H1 (cell line): Measurements from ENCODE around the gene SPARC. TPM values are rescaled to one million over a fixed set of nuclear protein-coding genes. Genes with fewer than 3 reads are reported as not detected.

Experiments
- CTCF ChIA-PET: fragments of 300-600 bp; sonication (Branson Sonifier 250); formaldehyde crosslinking; loops from one replicate; lab custom pipeline; 2021; ENCODE audit not compliant: partially characterized antibody; lab: Charles Lee
- POLR2A ChIA-PET: fragments of 300-600 bp; sonication (Branson Sonifier 250); formaldehyde crosslinking; loops from one replicate; lab custom pipeline; 2021; ENCODE audit warnings: inconsistent platforms; ENCODE audit not compliant: partially characterized antibody; lab: Charles Lee
- DNase-seq, 2 experiments: peaks; one replicate each; pipeline versions ENCODE4 v3.0.0 to v3.0.0-alpha.2; 2010 to 2022; ENCODE audit warnings: low spot score in 2 of 2, low read depth in 1 of 2, mixed read lengths in 1 of 2
- FAIRE-seq: peaks from 2 replicates; lab custom pipeline; 2011; peaks lifted over from hg19 to GRCh38; lab: Jason Lieb, UNC
- H2AFZ ChIP-seq: 2 replicates; pipeline ENCODE4 v1.8.1; 2012; ENCODE audit warnings: low read length, inconsistent platforms
- H2AK5ac ChIP-seq: 2 replicates; pipeline ENCODE4 v1.6.1; 2013; ENCODE audit warnings: low read depth, low read length
- H2BK120ac ChIP-seq: replicated peaks from 2 replicates; pipeline ENCODE3; 2013; ENCODE audit warnings: low read depth, low read length, inconsistent platforms
- H2BK12ac ChIP-seq: 2 replicates; pipeline ENCODE4 v1.6.1; 2013; ENCODE audit warnings: low read depth, low read length
- H2BK15ac ChIP-seq: 2 replicates; pipeline ENCODE4 v1.6.1; 2013; ENCODE audit warnings: low read length
- H2BK20ac ChIP-seq: 2 replicates; pipeline ENCODE4 v1.6.1; 2013; ENCODE audit warnings: low read length
- H2BK5ac ChIP-seq: 2 replicates; pipeline ENCODE4 v1.6.1; 2013; ENCODE audit warnings: low read depth, low read length
- H3K14ac ChIP-seq: 2 replicates; pipeline ENCODE4 v1.6.1; 2013; ENCODE audit warnings: inconsistent platforms; ENCODE audit not compliant: insufficient read length
- H3K18ac ChIP-seq: 2 replicates; pipeline ENCODE4 v1.6.1; 2013; ENCODE audit warnings: low read length; ENCODE audit errors: extremely low read depth
- H3K23ac ChIP-seq: 2 replicates; pipeline ENCODE4 v1.6.1; 2013; ENCODE audit warnings: inconsistent platforms; ENCODE audit not compliant: insufficient read length
- H3K23me2 ChIP-seq: 2 replicates; pipeline ENCODE4 v1.6.1; 2013; ENCODE audit warnings: low read depth, low read length
- H3K27ac ChIP-seq: 2 replicates; pipeline ENCODE4 v1.6.1; 2011; ENCODE audit warnings: low read depth, low read length, inconsistent platforms
- H3K27me3 ChIP-seq, 4 experiments: replicated peaks in 1 of 4; 1 replicate in 1 of 4; 2 replicates in 3 of 4; pipeline versions ENCODE4 v1.6.1 to v1.8.1; 2011 to 2013; ENCODE audit warnings: low read length in 3 of 4, mild to moderate bottlenecking in 3 of 4, inconsistent platforms in 2 of 4, mixed read lengths in 2 of 4, moderate library complexity in 1 of 4; ENCODE audit not compliant: control insufficient read depth in 3 of 4, insufficient read depth in 3 of 4; ENCODE audit errors: extremely low read depth in 1 of 4
- H3K36me3 ChIP-seq, 4 experiments: 2 replicates each; pipeline versions ENCODE4 v1.6.1 to v1.8.1; 2011 to 2013; ENCODE audit warnings: mild to moderate bottlenecking in 4 of 4, low read length in 3 of 4, moderate library complexity in 2 of 4, control low read depth in 1 of 4, inconsistent platforms in 1 of 4; ENCODE audit not compliant: insufficient read depth in 4 of 4, control insufficient read depth in 2 of 4
- H3K4ac ChIP-seq: replicated peaks from 2 replicates; pipeline ENCODE3; 2013; ENCODE audit warnings: low read length, low read depth, mixed read lengths, inconsistent platforms; ENCODE audit not compliant: insufficient read length
- H3K4me1 ChIP-seq, 4 experiments: replicated peaks in 1 of 4; 1 replicate in 1 of 4; 2 replicates in 3 of 4; pipeline versions ENCODE4 v1.6.1 to v1.8.1; 2011 to 2013; ENCODE audit warnings: low read length in 3 of 4, inconsistent platforms in 2 of 4, mixed read lengths in 1 of 4; ENCODE audit not compliant: insufficient read depth in 4 of 4, control insufficient read depth in 3 of 4
- H3K4me2 ChIP-seq, 2 experiments: 2 replicates each; pipeline versions ENCODE4 v1.6.1 to v1.8.1; 2011 to 2013; ENCODE audit warnings: low read depth in 2 of 2, low read length in 2 of 2, control low read depth in 1 of 2, inconsistent platforms in 1 of 2, mild to moderate bottlenecking in 1 of 2; ENCODE audit not compliant: insufficient read depth in 1 of 2
- H3K4me3 ChIP-seq, 4 experiments: fragments of 200-600, 300-600 bp in 1 of 4; sonication (generic), shearing (Covaris generic), sonication (Bioruptor Twin) in 1 of 4; 2 replicates each; pipeline versions ENCODE4 v1.5.1 to v1.8.1; 2011 to 2016; ENCODE audit warnings: low read length in 4 of 4, low read depth in 3 of 4, control low read depth in 2 of 4, inconsistent platforms in 2 of 4, mild to moderate bottlenecking in 2 of 4, mixed read lengths in 1 of 4, moderate library complexity in 1 of 4; ENCODE audit not compliant: insufficient read depth in 2 of 4; ENCODE audit errors: extremely low read depth in 1 of 4
- H3K56ac ChIP-seq: replicated peaks from 2 replicates; pipeline ENCODE3; 2013; ENCODE audit warnings: low read depth, mild to moderate bottlenecking, mixed read lengths, low read length, inconsistent platforms; ENCODE audit not compliant: insufficient read length
- H3K79me1 ChIP-seq: 2 replicates; pipeline ENCODE4 v1.6.1; 2013; ENCODE audit warnings: low read depth, low read length, control low read depth
- H3K79me2 ChIP-seq, 2 experiments: 2 replicates each; pipeline versions ENCODE4 v1.6.1 to v1.8.1; 2012 to 2013; ENCODE audit warnings: low read length in 2 of 2, mild to moderate bottlenecking in 2 of 2, inconsistent platforms in 1 of 2; ENCODE audit not compliant: insufficient read depth in 2 of 2, control insufficient read depth in 1 of 2
- H3K9ac ChIP-seq, 4 experiments: replicated peaks in 1 of 4; 1 replicate in 1 of 4; 2 replicates in 3 of 4; pipeline versions ENCODE4 v1.6.1 to v1.8.1; 2011 to 2013; ENCODE audit warnings: low read depth in 3 of 4, low read length in 3 of 4, control low read depth in 2 of 4, mild to moderate bottlenecking in 2 of 4, moderate library complexity in 2 of 4, inconsistent platforms in 1 of 4; ENCODE audit errors: extremely low read depth in 1 of 4
- H3K9me3 ChIP-seq, 2 experiments: 2 replicates each; pipeline versions ENCODE4 v1.6.1 to v1.8.1; 2012 to 2013; ENCODE audit warnings: mild to moderate bottlenecking in 2 of 2, moderate library complexity in 2 of 2, control low read depth in 1 of 2, inconsistent platforms in 1 of 2, low read depth in 1 of 2, low read length in 1 of 2, mixed read lengths in 1 of 2; ENCODE audit not compliant: insufficient read depth in 2 of 2
- H4K20me1 ChIP-seq, 2 experiments: replicated peaks in 1 of 2; 2 replicates each; pipeline versions ENCODE3 to v1.8.1; 2011 to 2013; ENCODE audit warnings: inconsistent platforms in 2 of 2, low read length in 2 of 2, mild to moderate bottlenecking in 1 of 2; ENCODE audit not compliant: insufficient read depth in 2 of 2, control insufficient read depth in 1 of 2
- H4K5ac ChIP-seq: 2 replicates; pipeline ENCODE4 v1.6.1; 2013; ENCODE audit warnings: low read length, low read depth, mixed read lengths, inconsistent platforms; ENCODE audit not compliant: insufficient read length
- H4K8ac ChIP-seq: 2 replicates; pipeline ENCODE4 v1.8.0; 2013; ENCODE audit warnings: mild to moderate bottlenecking, moderate library complexity, low read length, inconsistent platforms; ENCODE audit not compliant: insufficient read depth; ENCODE audit errors: extremely low read depth
- H4K91ac ChIP-seq: replicated peaks from 2 replicates; pipeline ENCODE3; 2013; ENCODE audit warnings: low read length, mixed read lengths, inconsistent platforms; ENCODE audit not compliant: insufficient read length
- BRCA1 ChIP-seq: IDR thresholded peaks from 2 replicates; pipeline ENCODE4 v1.6.1; 2012; ENCODE audit warnings: low read depth, low read length, improper control_type of control experiment
- CHD2 ChIP-seq: IDR thresholded peaks from 2 replicates; pipeline ENCODE4 v1.6.1; 2012; ENCODE audit warnings: low read length, improper control_type of control experiment
- JUN ChIP-seq: IDR thresholded peaks from 2 replicates; pipeline ENCODE4 v1.6.1; 2011; ENCODE audit warnings: low read depth, mild to moderate bottlenecking, improper control_type of control experiment, low read length
- JUND ChIP-seq: IDR thresholded peaks from 2 replicates; pipeline ENCODE4 v1.6.1; 2011; ENCODE audit warnings: mild to moderate bottlenecking, improper control_type of control experiment, low read length
- NRF1 ChIP-seq: IDR thresholded peaks from 2 replicates; pipeline ENCODE4 v1.6.1; 2011; ENCODE audit warnings: mild to moderate bottlenecking, low read depth, low read length, improper control_type of control experiment
- RNF2 ChIP-seq: fragments of 200-900, 300-1000 bp; sonication (generic); IDR thresholded peaks from 2 replicates; pipeline ENCODE4 v1.7.1; 2016; ENCODE audit warnings: borderline replicate concordance, low read depth, mild to moderate bottlenecking, antibody characterized with exemption, low read length; ENCODE audit not compliant: poor library complexity, severe bottlenecking; ENCODE audit errors: missing control alignments
- SIRT6 ChIP-seq: IDR thresholded peaks from one replicate; pipeline ENCODE4 v1.7.1; 2012; ENCODE audit warnings: low read length, inconsistent platforms
- TAF1 ChIP-seq: IDR thresholded peaks from 2 replicates; pipeline ENCODE4 v1.6.1; 2011; ENCODE audit warnings: mild to moderate bottlenecking, low read depth, low read length
- TCF12 ChIP-seq: IDR thresholded peaks from 2 replicates; pipeline ENCODE4 v1.6.1; 2011; ENCODE audit warnings: low read depth, mild to moderate bottlenecking, low read length
- WGBS, 2 experiments: shearing (Covaris generic) in 1 of 2; methylation state at CpG; one replicate each; pipeline versions ENCODE4 v1.1.6 to v1.1.7; 2013 to 2015; ENCODE audit warnings: low lambda C conversion rate in 2 of 2, mixed read lengths in 2 of 2, inconsistent platforms in 1 of 2, low coverage in 1 of 2, missing lambda C conversion rate in 1 of 2; ENCODE audit not compliant: insufficient replicate concordance in 2 of 2, insufficient coverage in 1 of 2, insufficient read length in 1 of 2; ENCODE audit errors: extremely low coverage in 1 of 2, missing lambda C conversion rate in 1 of 2; 5-methylcytosine and 5-hydroxymethylcytosine counted together
- polyA plus RNA-seq, 7 experiments: library from polyadenylated mRNA; depleted of rRNA in 3 of 7; stranded (reverse) in 5 of 7; unstranded in 2 of 7; fragments of >200 nt in 5 of 7; fragments of 200-250 nt in 2 of 7; gene quantifications; 1 replicate in 5 of 7; 2 replicates in 1 of 7; 4 replicates in 1 of 7; pipeline versions ENCODE4 v1.2.1 to v1.2.3, GENCODE V29; 2011 to 2013; ENCODE audit warnings: missing spikeins in 2 of 7, mixed read lengths in 2 of 7
- total RNA-seq: library from RNA; stranded (reverse); fragmentation: NEBNext Ultra II Directional; extraction: Animal tissue kit (Norgen Biotek cat#: 25700); gene quantifications from 2 replicates; pipeline ENCODE4 v1.2.1, GENCODE V29; 2021

The SPARC gene
- total and polyA plus RNA-seq, 2 of the 8 experiments (the other 6 are each of a cell fraction or from before 2014, with no cell fraction given), result 375 to 438 TPM

GRCh38 chr5:151717416-151717815 lies 30.7 kb upstream of the SPARC start:
- Histone ChIP-seq H2BK20ac (no peak overlapping the region), H3K36me3 (no peaks in the 10 kb centered on the region), H2AK5ac (no peak overlapping the region), H3K9ac (no peak overlapping the region), H3K4me3 (no peak overlapping the region), H4K91ac (no peak overlapping the region), H3K4ac (no peak overlapping the region), H3K14ac (no peak overlapping the region), H3K56ac (no peak overlapping the region), H4K5ac (no peak overlapping the region), H3K79me1 (no peaks in the 10 kb centered on the region), H4K8ac (no peak overlapping the region), H4K20me1 (no peaks in the 10 kb centered on the region), H2BK15ac (no peak overlapping the region), H3K27me3 (no peaks in the 10 kb centered on the region), H3K27ac (no peak overlapping the region), H3K4me1 (peaks cover 0 to 10% (median 6%) of the 10 kb centered on the region in 4 experiments; a peak in 4 of 7 replicates), H3K23me2 (no peaks in the 10 kb centered on the region), H3K23ac (no peak overlapping the region), H3K18ac (no peak overlapping the region), H3K4me2 (no peak overlapping the region), H2BK5ac (no peak overlapping the region), H2BK120ac (no peak overlapping the region), H2BK12ac (no peak overlapping the region), H2AFZ (0 out of 2 replicates have a peak overlapping the region, but pooled peaks have one; percentile 51), H3K79me2 (no peaks in the 10 kb centered on the region), H3K9me3 (peaks cover 0 to 10% of the 10 kb centered on the region in 2 experiments; a peak in 1 of 4 replicates)
- 81% methylated on average over 3 of the region's 3 CpGs; no CpG with 5 or more reads in 1 of the 2 experiments for WGBS, 2 experiments
- ChIA-PET POLR2A (interaction anchor here (1.6 kb wide), 1 partner anchor 53 kb away, joined by 4 read pairs; no protein-coding TSS in a partner anchor), CTCF (interaction anchor here (0.6 to 11.6 kb wide), 12 partner anchors 9 to 418 kb away, joined by 3 to 198 read pairs (median 10); no protein-coding TSS in a partner anchor)
- no peak for TF ChIP-seq CHD2
- TF ChIP-seq RNF2, result no peak
- no peak for TF ChIP-seq NRF1
- no peak for TF ChIP-seq TCF12
- TF ChIP-seq JUND, result no peak
- TF ChIP-seq TAF1, result no peak
- TF ChIP-seq JUN, result no peak
- TF ChIP-seq BRCA1, result no peak
- TF ChIP-seq SIRT6, result no peak
- FAIRE-seq (no peak), DNase-seq (no peak)
